Panc1 (cell line): ENCODE data around the gene NFKB1.

ENCODE experiments used
- POLR2AphosphoS5 ChIP-seq: IDR thresholded peaks from 2 replicates; pipeline ENCODE4 v1.6.1; 2012; ENCODE audit warnings: mild to moderate bottlenecking, low read depth, low read length, moderate library complexity
- SIN3A ChIP-seq: IDR thresholded peaks from 2 replicates; pipeline ENCODE4 v1.6.1; 2012; ENCODE audit warnings: low read depth, mild to moderate bottlenecking, low read length, moderate library complexity, borderline replicate concordance; ENCODE audit not compliant: insufficient read depth
- TF ChIP-seq, protein P1 (sequence below): fragments of 450-650 bp; IDR thresholded peaks from 2 replicates; pipeline ENCODE4 v1.5.1; 2017; ENCODE audit warnings: mild to moderate bottlenecking
- TF ChIP-seq, protein P2 (sequence below), 2 experiments: IDR thresholded peaks; 2 replicates each; pipeline ENCODE4 v1.6.1; 2011 to 2012; ENCODE audit warnings: low read depth in 2 of 2, control low read depth in 1 of 2, low read length in 1 of 2, mild to moderate bottlenecking in 1 of 2, moderate library complexity in 1 of 2; ENCODE audit not compliant: insufficient read depth in 1 of 2

DNA sequence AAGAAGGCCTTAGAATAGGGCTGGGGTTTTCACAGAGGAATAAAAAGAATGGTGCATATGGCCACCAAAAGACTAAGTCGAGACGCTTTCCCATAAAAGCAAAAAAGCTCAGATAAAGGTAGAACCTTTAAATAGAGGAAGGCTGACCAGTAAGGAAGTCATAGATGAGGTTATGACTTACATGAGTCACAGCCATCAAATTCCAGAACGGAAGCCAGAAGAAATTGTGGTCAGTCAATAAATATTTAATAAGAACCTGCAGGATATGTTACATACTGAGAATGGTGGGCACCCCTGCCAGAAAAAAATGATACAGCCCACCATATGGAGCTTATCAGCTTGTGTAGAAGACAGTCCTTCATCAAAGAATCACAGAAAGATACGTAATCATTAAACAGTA is 139.5 kb downstream of the NFKB1 start:
- TF ChIP-seq, protein P1, sequence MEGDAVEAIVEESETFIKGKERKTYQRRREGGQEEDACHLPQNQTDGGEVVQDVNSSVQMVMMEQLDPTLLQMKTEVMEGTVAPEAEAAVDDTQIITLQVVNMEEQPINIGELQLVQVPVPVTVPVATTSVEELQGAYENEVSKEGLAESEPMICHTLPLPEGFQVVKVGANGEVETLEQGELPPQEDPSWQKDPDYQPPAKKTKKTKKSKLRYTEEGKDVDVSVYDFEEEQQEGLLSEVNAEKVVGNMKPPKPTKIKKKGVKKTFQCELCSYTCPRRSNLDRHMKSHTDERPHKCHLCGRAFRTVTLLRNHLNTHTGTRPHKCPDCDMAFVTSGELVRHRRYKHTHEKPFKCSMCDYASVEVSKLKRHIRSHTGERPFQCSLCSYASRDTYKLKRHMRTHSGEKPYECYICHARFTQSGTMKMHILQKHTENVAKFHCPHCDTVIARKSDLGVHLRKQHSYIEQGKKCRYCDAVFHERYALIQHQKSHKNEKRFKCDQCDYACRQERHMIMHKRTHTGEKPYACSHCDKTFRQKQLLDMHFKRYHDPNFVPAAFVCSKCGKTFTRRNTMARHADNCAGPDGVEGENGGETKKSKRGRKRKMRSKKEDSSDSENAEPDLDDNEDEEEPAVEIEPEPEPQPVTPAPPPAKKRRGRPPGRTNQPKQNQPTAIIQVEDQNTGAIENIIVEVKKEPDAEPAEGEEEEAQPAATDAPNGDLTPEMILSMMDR, result no peak
- TF ChIP-seq POLR2AphosphoS5, result no peak
- TF ChIP-seq, protein P2, sequence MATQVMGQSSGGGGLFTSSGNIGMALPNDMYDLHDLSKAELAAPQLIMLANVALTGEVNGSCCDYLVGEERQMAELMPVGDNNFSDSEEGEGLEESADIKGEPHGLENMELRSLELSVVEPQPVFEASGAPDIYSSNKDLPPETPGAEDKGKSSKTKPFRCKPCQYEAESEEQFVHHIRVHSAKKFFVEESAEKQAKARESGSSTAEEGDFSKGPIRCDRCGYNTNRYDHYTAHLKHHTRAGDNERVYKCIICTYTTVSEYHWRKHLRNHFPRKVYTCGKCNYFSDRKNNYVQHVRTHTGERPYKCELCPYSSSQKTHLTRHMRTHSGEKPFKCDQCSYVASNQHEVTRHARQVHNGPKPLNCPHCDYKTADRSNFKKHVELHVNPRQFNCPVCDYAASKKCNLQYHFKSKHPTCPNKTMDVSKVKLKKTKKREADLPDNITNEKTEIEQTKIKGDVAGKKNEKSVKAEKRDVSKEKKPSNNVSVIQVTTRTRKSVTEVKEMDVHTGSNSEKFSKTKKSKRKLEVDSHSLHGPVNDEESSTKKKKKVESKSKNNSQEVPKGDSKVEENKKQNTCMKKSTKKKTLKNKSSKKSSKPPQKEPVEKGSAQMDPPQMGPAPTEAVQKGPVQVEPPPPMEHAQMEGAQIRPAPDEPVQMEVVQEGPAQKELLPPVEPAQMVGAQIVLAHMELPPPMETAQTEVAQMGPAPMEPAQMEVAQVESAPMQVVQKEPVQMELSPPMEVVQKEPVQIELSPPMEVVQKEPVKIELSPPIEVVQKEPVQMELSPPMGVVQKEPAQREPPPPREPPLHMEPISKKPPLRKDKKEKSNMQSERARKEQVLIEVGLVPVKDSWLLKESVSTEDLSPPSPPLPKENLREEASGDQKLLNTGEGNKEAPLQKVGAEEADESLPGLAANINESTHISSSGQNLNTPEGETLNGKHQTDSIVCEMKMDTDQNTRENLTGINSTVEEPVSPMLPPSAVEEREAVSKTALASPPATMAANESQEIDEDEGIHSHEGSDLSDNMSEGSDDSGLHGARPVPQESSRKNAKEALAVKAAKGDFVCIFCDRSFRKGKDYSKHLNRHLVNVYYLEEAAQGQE (IDR thresholded peaks at IDR 0.05; ENCODE audit: insufficient read depth in 1 of 2, low read depth in 2 of 2, low read length in 1 of 2), result no peak
- no peak for TF ChIP-seq SIN3A
